Fibroblast of lung (primary cell): Measurements from ENCODE around the gene BABAM2.

Experiments
- EZH2 ChIP-seq: IDR thresholded peaks from 2 replicates; pipeline ENCODE4 v1.5.1; 2012; ENCODE audit warnings: low read length, control low read depth, mild to moderate bottlenecking; ENCODE audit errors: missing control alignments
- TF ChIP-seq, protein P1 (sequence below), 2 donors: IDR thresholded peaks in 1 of 2; conservative IDR thresholded peaks in 1 of 2; 1 replicate in 1 of 2; 2 replicates in 1 of 2; pipeline ENCODE4 v1.5.1; 2011 to 2012; ENCODE audit warnings: low read length in 2 of 2, control low read depth in 1 of 2, inconsistent platforms in 1 of 2, low read depth in 1 of 2, mild to moderate bottlenecking in 1 of 2

DNA sequence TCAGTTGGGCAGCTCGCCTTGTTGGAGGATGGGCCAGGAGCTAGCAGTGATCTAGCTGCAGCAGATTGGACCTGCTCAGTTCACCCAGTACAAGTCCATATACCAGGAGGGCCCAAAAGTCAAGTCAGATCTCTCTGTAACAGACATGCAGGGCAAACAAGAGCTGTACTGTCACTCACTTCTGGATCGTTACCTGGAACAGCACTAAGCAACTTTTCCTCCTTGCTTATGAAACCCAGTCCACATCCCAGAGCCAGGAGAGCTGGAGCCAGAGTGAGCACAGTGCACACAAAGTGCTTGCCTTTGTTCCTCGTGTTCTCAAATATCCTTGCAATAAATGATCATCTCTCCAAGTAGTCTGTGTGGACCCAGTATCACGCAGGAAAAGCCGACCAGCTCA is 258.0 kb downstream of the BABAM2 start:
- TF ChIP-seq, protein P1, sequence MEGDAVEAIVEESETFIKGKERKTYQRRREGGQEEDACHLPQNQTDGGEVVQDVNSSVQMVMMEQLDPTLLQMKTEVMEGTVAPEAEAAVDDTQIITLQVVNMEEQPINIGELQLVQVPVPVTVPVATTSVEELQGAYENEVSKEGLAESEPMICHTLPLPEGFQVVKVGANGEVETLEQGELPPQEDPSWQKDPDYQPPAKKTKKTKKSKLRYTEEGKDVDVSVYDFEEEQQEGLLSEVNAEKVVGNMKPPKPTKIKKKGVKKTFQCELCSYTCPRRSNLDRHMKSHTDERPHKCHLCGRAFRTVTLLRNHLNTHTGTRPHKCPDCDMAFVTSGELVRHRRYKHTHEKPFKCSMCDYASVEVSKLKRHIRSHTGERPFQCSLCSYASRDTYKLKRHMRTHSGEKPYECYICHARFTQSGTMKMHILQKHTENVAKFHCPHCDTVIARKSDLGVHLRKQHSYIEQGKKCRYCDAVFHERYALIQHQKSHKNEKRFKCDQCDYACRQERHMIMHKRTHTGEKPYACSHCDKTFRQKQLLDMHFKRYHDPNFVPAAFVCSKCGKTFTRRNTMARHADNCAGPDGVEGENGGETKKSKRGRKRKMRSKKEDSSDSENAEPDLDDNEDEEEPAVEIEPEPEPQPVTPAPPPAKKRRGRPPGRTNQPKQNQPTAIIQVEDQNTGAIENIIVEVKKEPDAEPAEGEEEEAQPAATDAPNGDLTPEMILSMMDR (conservative IDR thresholded peaks at IDR 0.05 in 1 of 2, IDR thresholded peaks at IDR 0.05 in 1 of 2; ENCODE audit: low read depth in 1 of 2, low read length in 2 of 2): no peak
- TF ChIP-seq EZH2: no peak
